Spinal cord (tissue), 10 donors: ENCODE data around the gene SH3RF3. TPM values are rescaled to one million over a fixed set of nuclear protein-coding genes. Genes with fewer than 3 reads are reported as not detected.

Source experiments
- DNase-seq, 6 donors: peaks; one replicate each; pipeline versions ENCODE4 v3.0.0 to v3.0.0-alpha.2; 2013 to 2015; ENCODE audit warnings: low spot score in 6 of 6, low read depth in 4 of 6
- H3K27ac ChIP-seq: one replicate; pipeline ENCODE4 v1.5.1; 2013; ENCODE audit warnings: low read depth, low read length, control low read depth
- H3K27me3 ChIP-seq: one replicate; pipeline ENCODE4 v1.6.1; 2013; ENCODE audit warnings: low read length; ENCODE audit not compliant: control insufficient read depth, insufficient read depth
- H3K36me3 ChIP-seq: one replicate; pipeline ENCODE4 v1.6.1; 2013; ENCODE audit warnings: low read length; ENCODE audit not compliant: control insufficient read depth, insufficient read depth
- H3K4me1 ChIP-seq: one replicate; pipeline ENCODE4 v1.6.1; 2013; ENCODE audit warnings: low read length; ENCODE audit not compliant: control insufficient read depth, insufficient read depth
- H3K4me3 ChIP-seq: one replicate; pipeline ENCODE4 v1.5.1; 2013; ENCODE audit warnings: low read depth, low read length, control low read depth
- H3K9me3 ChIP-seq: one replicate; pipeline ENCODE4 v1.6.1; 2013; ENCODE audit warnings: low read length; ENCODE audit not compliant: control insufficient read depth, insufficient read depth
- WGBS: methylation state at CpG from one replicate; pipeline ENCODE4 v1.1.5; 2013; ENCODE audit warnings: missing lambda C conversion rate; ENCODE audit not compliant: insufficient coverage; 5-methylcytosine and 5-hydroxymethylcytosine counted together
- polyA plus RNA-seq, 2 donors: library from polyadenylated mRNA; unstranded; fragments of 120-200 nt; gene quantifications; one replicate each; pipeline ENCODE4 v1.2.1, GENCODE V29; 2013; ENCODE audit not compliant: insufficient read length in 2 of 2
- total RNA-seq, 2 donors: library from RNA; depleted of rRNA in 1 of 2; stranded (reverse); fragments of 120-200 nt in 1 of 2; fragments of >200 nt in 1 of 2; gene quantifications; one replicate each; pipeline versions ENCODE4 v1.2.3 to v1.2.4, GENCODE V29; 2013 to 2014
- donor health status: healthy.

SH3RF3 gene
- total and polyA plus RNA-seq, 4 donors, result 4.8 to 11.8 (median 7.8) TPM

DNA sequence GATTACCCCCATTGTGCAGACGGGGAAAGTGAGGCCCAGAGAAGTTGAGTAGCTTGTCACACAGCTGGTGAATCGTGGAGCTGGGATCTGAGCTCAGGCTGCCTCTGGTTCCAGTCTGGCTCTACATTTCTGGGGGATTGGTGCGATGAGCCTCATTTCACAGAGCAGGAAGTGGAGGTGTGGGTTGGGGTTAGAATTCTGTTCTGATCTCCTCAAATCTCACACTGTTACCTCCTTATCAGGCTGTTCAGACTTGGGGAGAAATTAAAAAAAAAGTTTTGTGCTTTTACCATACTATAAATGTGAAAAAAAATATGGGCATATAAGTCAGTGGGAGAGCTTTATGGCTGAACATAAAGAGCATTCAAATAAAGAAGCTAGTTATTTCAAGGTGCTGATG, 21.6 kb downstream of the SH3RF3 start:
- H3K27ac ChIP-seq, result no peak overlapping the region
- DNase-seq, result no peak
- WGBS, result 83% methylated on average over 2 of the region's 3 CpGs
- no peaks in the 10 kb centered on the region for H3K27me3 ChIP-seq
- no peaks in the 10 kb centered on the region for H3K36me3 ChIP-seq
- peaks cover 12% of the 10 kb centered on the region for H3K4me1 ChIP-seq
- no peak overlapping the region for H3K4me3 ChIP-seq
- no peaks in the 10 kb centered on the region for H3K9me3 ChIP-seq

DNA sequence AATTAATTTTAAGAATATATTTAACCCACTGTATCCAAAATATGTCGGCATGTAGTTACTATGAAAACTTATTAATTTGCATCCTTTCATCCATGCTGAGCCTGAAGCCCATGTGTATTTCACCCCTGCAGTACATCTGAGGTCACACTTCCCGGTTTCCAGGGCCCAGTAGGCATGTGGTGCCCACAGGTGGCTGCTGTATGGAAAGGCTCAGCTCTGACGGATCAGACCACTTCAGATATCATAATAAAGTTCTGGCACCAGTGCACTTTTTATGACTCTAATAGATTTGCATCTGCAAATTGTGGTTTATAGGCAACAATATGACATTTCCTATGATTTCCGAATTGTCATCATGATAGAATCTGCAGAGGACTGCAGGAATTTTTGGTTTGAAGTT, 22.5 kb downstream of the SH3RF3 start:
- 100% methylated on average over 2 of the region's 4 CpGs for WGBS
- no peaks in the 10 kb centered on the region for H3K27me3 ChIP-seq
- H3K4me3 ChIP-seq, result no peak overlapping the region
- no peak overlapping the region for H3K27ac ChIP-seq
- peaks cover 17% of the 10 kb centered on the region for H3K4me1 ChIP-seq
- H3K9me3 ChIP-seq, result no peaks in the 10 kb centered on the region
- H3K36me3 ChIP-seq, result no peaks in the 10 kb centered on the region
- no peak for DNase-seq

DNA sequence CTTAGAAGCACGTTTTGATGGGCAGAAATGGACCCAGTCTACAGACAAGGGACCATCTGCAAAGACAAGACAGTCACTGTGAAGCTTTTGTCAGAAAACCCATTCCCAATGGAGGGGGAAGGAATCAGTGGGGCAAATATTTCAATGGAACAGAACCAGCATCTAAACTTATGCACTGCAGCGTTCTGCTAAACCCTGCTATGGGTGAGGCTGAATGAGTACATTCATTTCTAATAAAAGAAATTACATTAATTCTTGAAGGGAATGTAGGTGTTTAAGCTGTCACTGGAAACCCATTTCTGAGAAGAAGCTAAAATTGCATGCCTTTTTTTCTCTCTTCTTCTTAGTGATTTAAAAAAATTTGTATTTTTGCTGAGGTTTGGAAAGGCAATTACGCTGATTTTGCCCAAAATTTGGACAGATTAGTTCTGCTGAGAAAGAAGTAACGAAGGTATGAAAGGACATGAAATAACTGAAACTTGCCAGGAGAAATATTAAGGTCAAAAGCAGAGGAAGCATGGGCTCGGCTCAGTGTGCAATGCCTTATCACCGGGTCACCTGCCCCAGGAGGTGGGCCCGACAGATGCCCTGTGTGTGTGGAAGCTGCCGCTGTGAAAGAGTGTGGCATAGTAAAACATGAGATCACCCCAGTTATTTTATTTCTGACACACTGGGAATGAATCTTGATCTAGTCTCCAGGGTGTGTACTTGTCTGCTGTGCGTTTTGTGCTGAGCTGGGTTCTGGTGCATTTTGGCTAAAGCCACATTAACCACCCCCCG, 24.2 kb downstream of the SH3RF3 start:
- DNase-seq, result no peak
- no peaks in the 10 kb centered on the region for H3K9me3 ChIP-seq
- no peak overlapping the region for H3K27ac ChIP-seq
- H3K4me3 ChIP-seq, result no peak overlapping the region
- no peaks in the 10 kb centered on the region for H3K36me3 ChIP-seq
- peaks cover 13% of the 10 kb centered on the region for H3K4me1 ChIP-seq
- WGBS, result 93% methylated on average over 9 of the region's 10 CpGs
- H3K27me3 ChIP-seq, result no peaks in the 10 kb centered on the region

DNA sequence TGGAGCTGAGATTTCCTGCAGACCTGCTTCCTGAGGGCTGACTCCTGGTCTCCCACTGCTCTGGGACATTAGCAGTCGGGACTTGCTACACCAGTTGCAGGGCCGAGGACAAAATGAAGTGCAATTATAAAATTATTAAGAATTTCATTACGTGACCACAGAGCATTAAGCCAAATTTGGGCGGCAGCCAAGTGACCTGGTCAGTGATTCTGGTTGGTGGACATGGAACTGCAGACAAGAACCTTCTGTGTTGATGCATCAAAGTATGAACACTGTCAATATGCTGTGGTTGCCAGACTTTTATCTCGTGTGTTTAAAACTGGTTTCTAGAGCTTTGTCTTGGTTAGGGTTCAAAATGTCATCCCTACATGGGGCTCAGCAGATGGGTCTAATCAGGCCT, 24.8 kb downstream of the SH3RF3 start:
- Histone ChIP-seq H3K36me3 (no peaks in the 10 kb centered on the region), H3K9me3 (no peaks in the 10 kb centered on the region), H3K27ac (no peak overlapping the region), H3K4me1 (peaks cover 13% of the 10 kb centered on the region), H3K4me3 (no peak overlapping the region), H3K27me3 (no peaks in the 10 kb centered on the region)
- 89% methylated on average over 3 of the region's 5 CpGs for WGBS
- DNase-seq, result no peak

DNA sequence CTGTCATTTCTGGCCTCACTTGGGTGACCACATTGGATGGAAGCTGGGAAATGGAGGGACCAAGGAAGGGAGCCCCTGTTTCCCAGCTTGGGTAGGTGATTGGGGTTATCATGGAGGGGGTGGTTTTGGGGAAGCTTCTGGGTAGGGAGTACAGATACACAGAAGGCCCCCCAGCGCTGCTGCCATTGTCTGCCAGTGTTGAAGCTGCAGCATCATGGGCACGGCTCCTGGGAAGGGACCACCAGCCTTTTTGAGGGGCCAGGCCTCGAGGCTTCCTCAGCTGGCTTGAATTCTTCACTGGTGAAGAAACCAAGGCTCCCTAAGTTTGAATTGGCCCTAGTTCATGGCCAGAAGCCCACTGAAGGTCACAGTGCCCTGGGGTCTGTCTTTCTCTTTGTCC, 25.2 kb downstream of the SH3RF3 start:
- peaks cover 13% of the 10 kb centered on the region for H3K4me1 ChIP-seq
- WGBS, result 96% methylated on average over 3 of the region's 3 CpGs
- no peak for DNase-seq
- H3K36me3 ChIP-seq, result no peaks in the 10 kb centered on the region
- no peaks in the 10 kb centered on the region for H3K27me3 ChIP-seq
- H3K27ac ChIP-seq, result no peak overlapping the region
- no peak overlapping the region for H3K4me3 ChIP-seq
- H3K9me3 ChIP-seq, result no peaks in the 10 kb centered on the region

DNA sequence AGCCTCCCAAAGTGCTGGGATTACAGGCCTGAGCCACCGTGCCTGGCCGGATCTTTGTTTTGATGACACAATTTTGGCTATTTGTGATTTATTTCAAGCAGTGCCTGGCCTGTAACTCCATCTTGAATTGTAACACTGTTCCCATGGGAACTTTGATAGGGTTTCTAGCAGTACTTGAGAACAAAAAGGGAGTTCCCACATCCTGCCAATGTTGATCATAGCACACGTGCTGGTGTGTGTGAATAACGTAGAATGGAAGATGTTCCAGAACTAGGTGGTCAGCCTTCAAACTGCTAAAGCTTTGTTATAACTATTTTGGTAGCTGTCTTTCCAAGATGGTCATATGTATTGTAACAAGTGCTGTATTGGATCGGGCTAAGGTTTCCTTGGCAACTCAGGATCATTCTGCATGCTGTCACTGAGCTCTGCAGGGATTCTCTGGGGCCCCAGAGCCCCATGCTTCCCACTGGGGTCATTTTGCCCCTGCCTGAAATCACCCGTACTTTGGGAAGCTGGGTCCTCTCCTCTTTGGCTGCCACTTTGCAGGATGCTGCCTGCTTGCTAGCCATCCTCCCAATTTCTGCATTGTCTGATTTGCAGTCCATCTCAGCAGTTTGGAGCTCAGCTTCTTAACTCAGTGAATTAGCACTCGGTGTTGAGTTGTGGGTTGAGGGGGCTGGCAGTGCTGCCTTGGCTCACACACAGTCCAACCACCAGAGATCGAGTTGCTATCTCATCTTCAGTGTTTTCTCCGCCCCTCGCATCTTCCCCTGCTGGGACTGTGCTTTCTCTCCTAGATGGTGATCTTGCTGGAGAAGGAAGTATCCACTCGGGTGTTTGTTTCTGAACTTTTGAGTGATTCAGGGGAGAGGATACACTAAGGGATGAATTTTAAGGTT, 26.8 kb downstream of the SH3RF3 start:
- 27% methylated on average over 7 of the region's 11 CpGs for whole genome bisulfite sequencing
- H3K9me3 ChIP-seq, result no peaks in the 10 kb centered on the region
- DNase-seq, result peak in 2 of 6 donors; percentile 44 to 48
- no peak overlapping the region for H3K4me3 ChIP-seq
- H3K27me3 ChIP-seq, result no peaks in the 10 kb centered on the region
- H3K27ac ChIP-seq, result no peak overlapping the region
- no peaks in the 10 kb centered on the region for H3K36me3 ChIP-seq
- H3K4me1 ChIP-seq, result peaks cover 13% of the 10 kb centered on the region

DNA sequence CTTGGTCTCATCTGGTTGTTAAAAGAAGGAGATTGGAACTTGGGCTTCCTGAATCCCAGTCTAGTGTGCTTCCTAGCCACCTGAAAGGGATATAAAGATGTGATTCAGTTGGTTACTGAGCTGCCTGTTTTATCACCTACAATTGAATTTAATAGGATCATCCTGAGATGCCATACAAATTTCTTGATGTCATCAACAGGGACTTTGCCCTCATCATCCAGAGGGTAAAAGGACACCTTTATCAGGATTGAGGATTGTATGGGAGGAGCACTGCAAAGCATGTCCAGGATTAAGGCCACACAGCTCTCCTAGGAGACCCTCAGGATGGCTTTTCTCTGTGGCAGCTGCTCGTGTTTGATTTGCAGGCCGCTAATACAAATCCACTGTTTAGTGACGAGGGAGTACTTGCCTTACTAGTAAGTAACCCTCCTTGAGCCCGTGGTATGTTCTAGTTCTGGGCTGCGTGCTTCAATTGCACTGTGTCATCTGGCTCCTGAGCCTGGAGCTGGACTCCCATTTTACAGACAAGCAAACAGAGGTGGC, 28.6 kb downstream of the SH3RF3 start:
- peaks cover 13% of the 10 kb centered on the region for H3K4me1 ChIP-seq
- no peaks in the 10 kb centered on the region for H3K36me3 ChIP-seq
- no peaks in the 10 kb centered on the region for H3K27me3 ChIP-seq
- no peak overlapping the region for H3K27ac ChIP-seq
- no peak overlapping the region for H3K4me3 ChIP-seq
- no peaks in the 10 kb centered on the region for H3K9me3 ChIP-seq
- DNase-seq, result no peak
- WGBS, result 94% methylated on average over 5 of the region's 5 CpGs

DNA sequence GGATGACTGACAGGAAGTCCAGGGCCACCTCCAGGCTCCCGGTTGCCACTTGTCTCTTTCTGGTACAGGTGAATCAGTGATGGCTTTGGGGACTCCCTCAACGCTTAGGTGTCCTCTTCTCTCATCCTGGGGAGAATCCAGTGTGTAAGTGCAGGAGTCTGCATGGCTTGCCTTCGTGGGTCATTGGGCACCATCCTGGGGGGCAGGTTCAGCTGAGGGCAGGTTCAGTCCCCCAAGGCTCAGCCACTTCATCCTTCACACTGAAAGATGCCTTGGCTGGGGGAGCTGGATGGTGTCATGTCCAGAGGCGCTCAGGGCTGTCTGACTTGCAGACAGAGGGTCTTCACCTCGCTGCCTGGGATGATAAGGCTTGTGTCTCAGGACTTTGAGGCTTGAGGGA, 29.2 kb downstream of the SH3RF3 start:
- H3K27me3 ChIP-seq, result no peaks in the 10 kb centered on the region
- H3K27ac ChIP-seq, result no peak overlapping the region
- no peak overlapping the region for H3K4me3 ChIP-seq
- peaks cover 13% of the 10 kb centered on the region for H3K4me1 ChIP-seq
- DNase-seq, result no peak
- WGBS, result 86% methylated on average over 4 of the region's 5 CpGs
- H3K9me3 ChIP-seq, result no peaks in the 10 kb centered on the region
- H3K36me3 ChIP-seq, result no peaks in the 10 kb centered on the region

DNA sequence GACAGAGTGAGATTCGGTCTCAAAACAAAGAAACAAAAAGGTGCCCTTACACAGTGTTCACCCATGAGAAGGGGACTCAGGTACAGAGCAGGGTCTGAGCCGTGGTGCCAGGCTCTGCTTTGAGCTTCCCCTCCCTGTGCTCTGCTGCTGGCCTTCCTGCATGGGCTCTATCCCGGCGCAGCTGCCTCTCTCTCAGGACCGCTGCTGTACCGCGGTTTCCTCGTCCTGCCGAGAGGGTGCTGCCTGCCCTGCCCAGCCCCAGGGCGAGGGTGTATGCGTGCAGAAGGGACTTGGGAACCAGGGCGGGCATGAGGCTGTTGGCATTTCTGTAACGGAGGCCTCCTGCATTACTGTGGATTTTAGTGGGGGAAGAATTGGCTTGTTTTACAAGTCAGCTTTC, 30.1 kb downstream of the SH3RF3 start:
- no peaks in the 10 kb centered on the region for H3K36me3 ChIP-seq
- no peak for DNase-seq
- H3K4me1 ChIP-seq, result peaks cover 12% of the 10 kb centered on the region
- no peaks in the 10 kb centered on the region for H3K9me3 ChIP-seq
- 83% methylated on average over 13 of the region's 13 CpGs for WGBS
- H3K27me3 ChIP-seq, result no peaks in the 10 kb centered on the region
- H3K27ac ChIP-seq, result no peak overlapping the region
- H3K4me3 ChIP-seq, result no peak overlapping the region
